Measurements from ENCODE around the gene FERMT3.

The FERMT3 gene

DNA sequence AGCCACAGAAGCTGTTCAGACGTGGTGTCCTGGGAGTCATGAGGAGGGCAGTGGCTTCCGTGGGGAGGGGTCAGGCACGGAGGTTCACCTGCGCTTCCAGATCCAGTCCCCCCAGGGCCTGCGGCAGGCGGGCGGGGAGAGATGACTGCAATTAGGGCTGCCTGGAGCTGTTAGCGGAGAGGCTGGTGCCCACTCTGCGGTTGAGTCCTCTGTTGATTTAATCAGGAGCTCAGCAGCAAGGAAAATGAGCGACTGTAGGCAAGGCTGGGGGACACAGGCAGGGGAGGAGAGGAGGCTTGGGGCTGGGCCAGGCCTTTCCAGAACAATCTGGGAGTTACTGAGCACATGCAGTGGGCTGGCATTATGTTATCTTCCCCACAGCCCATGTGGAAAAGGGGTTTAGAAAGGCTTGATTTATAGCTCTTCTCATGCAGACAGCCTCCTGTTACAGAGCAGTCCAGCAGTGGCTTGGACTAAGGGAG is 57.9 kb downstream of the FERMT3 start:
- Mint-ChIP-seq H3K36me3 (peaks cover 5% of the 10 kb centered on the region), H3K4me3 (no peak overlapping the region), H3K4me1 (ENCODE audit: low read depth) (peaks cover 22% of the 10 kb centered on the region), H3K9me3 (ENCODE audit: low read depth) (no peaks in the 10 kb centered on the region), H3K27me3 (no peaks in the 10 kb centered on the region), H3K27ac (no peak overlapping the region)

DNA sequence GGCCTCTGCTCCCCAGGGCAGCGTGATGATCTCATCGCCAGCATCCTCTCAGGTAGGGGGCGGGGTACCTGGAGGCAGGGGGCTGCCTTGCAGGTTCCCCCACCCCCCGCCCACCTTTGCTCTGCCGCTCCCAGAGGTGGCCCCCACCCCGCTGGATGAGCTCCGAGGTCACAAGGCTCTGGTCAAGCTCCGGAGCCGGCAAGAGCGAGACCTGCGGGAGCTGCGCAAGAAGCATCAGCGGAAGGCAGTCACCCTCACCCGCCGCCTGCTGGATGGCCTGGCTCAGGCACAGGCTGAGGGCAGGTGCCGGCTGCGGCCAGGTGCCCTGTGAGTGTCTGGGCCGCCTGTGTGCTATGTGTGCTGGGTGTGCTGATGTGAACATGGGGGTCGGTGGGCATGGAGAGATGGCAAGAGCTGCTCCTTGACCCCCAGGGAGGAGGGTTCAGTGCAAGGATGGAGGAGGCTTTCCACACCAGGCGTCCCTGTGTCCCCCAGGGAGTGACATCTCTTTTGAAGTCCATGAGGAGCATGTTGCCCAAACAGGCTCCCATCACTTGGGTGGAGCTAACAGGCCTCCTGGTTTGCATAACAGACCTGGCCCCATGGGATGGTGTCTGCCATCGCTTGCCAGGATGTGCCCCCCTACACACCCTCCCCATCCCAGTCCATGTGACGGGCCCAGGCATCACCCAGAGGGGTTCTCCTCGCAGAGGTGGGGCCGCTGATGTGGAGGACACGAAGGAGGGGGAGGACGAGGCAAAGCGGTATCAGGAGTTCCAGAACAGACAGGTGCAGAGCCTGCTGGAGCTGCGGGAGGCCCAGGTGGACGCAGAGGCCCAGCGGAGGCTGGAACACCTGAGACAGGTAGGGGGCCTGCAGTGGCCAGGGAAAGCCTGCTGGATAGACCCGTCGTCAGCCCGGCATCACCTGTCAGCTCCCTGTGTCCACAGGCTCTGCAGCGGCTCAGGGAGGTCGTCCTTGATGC is 58.9 kb downstream of the FERMT3 start:
- no peak overlapping the region for H3K4me3 Mint-ChIP-seq
- peaks cover 14% of the 10 kb centered on the region for H3K4me1 Mint-ChIP-seq (ENCODE audit: low read depth)
- H3K27me3 Mint-ChIP-seq: no peaks in the 10 kb centered on the region
- no peak overlapping the region for H3K27ac Mint-ChIP-seq
- no peaks in the 10 kb centered on the region for H3K9me3 Mint-ChIP-seq (ENCODE audit: low read depth)
- H3K36me3 Mint-ChIP-seq: peaks cover 2% of the 10 kb centered on the region

DNA sequence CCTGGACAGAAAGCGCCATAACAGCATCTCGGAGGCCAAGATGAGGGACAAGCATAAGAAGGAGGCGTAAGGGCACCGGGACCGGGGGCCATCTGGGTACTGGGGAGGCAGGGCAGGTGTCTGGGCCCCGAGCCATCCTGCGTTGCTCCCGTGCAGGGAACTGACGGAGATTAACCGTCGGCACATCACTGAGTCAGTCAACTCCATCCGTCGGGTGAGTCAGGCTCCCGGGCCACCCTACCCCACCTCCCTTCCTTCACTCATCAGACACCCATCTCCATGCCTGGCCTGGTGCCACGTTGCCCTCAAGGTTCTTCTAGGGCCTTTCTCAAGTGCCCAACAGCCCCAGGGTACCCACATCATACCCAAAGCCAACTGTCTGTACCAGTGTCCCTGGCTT is 59.8 kb downstream of the FERMT3 start:
- Mint-ChIP-seq H3K4me1 (ENCODE audit: low read depth) (peaks cover 14% of the 10 kb centered on the region), H3K9me3 (ENCODE audit: low read depth) (no peaks in the 10 kb centered on the region), H3K27me3 (no peaks in the 10 kb centered on the region), H3K36me3 (peaks cover 2% of the 10 kb centered on the region), H3K4me3 (no peak overlapping the region), H3K27ac (no peak overlapping the region)

DNA sequence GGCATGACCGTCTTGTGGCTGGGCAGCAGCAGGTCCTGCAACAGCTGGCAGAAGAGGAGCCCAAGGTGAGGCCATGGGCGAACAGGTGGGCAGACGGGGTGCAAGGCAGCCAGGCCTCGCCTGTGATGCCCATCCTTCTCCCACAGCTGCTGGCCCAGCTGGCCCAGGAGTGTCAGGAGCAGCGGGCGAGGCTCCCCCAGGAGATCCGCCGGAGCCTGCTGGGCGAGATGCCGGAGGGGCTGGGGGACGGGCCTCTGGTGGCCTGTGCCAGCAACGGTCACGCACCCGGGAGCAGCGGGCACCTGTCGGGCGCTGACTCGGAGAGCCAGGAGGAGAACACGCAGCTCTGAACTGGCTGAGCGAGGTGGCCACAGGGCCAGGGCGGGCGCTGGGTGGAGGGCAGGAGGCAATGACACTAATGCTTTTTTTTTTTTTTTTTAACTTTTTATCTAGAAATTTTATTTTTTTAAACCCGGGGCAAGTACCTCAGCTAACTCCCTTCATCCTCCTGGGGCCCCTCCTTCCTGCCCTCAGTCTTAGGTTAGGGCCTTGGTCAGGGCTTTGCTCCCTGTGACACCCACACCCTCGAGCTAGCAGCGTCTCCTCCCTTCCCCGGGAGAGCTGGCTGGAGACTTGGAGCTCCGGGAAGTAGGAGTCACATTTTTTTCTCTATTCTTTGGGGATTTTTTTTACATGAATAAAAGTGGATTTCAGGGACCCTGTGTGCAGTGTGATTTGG is 60.9 kb downstream of the FERMT3 start:
- Mint-ChIP-seq H3K27me3 (no peaks in the 10 kb centered on the region), H3K4me1 (ENCODE audit: low read depth) (peaks cover 17% of the 10 kb centered on the region), H3K9me3 (ENCODE audit: low read depth) (no peaks in the 10 kb centered on the region), H3K36me3 (peaks cover 2% of the 10 kb centered on the region), H3K4me3 (no peak overlapping the region), H3K27ac (no peak overlapping the region)

DNA sequence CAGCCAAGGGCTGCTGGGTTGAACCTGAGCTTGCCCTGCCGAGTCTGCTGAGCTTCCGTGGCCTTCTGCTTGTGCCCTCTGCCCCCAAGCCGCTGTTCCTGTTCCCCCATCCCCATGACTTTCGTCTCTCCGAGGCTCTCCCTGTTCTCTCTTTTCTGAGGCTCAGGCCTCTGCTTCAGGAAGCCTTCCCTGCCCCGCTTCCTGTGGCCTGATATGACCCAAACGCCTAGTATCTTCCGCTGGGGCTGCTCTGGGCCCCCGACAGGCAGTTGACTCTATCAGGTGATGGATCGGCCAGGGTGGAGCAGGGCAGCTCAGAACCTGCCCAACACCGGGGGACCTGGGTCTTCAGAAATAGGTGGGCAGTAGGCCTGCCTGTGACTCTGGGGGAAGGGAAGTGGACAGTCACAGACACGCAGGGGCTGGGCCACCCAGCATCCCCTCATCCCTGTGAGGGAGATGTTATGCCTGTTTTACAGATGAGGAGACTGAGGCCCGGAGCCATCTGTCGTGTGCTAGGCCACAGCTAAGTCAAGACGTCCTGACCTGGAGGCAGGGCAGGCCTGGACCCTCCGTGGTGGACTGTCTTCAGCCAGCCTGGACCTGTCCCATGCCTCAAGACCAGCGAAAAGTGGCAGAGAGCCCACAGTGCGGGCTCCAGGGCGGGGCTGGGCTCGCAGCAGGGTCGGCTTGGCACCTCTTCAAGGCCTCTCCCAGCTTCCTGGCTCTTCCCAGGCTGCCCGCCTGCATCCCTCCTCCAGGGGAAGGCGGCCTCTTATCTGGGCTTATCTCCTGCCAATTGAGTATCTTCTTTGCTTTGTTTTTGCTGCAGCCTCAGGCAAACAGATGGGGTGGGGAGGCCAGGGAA is 61.7 kb downstream of the FERMT3 start:
- Mint-ChIP-seq H3K9me3 (ENCODE audit: low read depth) (no peaks in the 10 kb centered on the region), H3K27ac (peak overlapping the region; percentile 96), H3K36me3 (peaks cover 2% of the 10 kb centered on the region), H3K4me1 (ENCODE audit: low read depth) (peaks cover 17% of the 10 kb centered on the region), H3K4me3 (peak overlapping the region; percentile 98), H3K27me3 (no peaks in the 10 kb centered on the region)

DNA sequence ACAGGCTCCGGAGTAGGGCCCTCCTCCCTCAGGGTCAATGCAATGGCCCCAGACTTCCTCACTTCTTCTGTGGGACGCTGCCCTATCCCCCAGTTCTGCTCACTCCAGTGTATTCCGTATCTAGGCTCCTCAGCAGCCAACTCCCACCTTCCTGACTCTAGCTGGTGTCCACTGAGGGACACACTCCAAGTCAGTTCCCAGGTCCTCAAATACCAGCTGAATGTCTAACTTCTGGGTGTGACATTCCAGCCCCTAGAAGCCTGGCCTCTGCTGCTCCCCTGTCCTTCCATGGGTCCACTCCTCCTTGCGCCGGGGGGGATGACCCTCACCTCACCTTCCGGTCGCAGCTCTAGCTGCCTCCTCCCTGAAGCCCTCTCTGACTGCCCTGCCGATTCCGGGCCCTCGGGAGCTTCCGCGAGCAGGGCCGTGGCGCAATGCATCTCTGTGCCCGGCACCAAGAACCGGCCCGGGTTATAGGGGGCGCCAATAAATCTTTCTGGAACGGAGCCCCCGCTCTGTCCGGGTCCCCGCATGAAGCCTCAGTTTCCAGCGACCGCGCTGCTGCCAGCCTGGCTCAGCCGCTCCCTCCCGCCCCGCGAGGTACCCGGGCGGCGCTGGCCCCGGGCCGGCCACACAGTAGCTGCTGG is 62.5 kb downstream of the FERMT3 start:
- Mint-ChIP-seq H3K36me3 (peaks cover 2% of the 10 kb centered on the region), H3K4me3 (peak overlapping the region; percentile 98), H3K9me3 (ENCODE audit: low read depth) (no peaks in the 10 kb centered on the region), H3K27ac (peak overlapping the region; percentile 96), H3K4me1 (ENCODE audit: low read depth) (peaks cover 17% of the 10 kb centered on the region), H3K27me3 (no peaks in the 10 kb centered on the region)

DNA sequence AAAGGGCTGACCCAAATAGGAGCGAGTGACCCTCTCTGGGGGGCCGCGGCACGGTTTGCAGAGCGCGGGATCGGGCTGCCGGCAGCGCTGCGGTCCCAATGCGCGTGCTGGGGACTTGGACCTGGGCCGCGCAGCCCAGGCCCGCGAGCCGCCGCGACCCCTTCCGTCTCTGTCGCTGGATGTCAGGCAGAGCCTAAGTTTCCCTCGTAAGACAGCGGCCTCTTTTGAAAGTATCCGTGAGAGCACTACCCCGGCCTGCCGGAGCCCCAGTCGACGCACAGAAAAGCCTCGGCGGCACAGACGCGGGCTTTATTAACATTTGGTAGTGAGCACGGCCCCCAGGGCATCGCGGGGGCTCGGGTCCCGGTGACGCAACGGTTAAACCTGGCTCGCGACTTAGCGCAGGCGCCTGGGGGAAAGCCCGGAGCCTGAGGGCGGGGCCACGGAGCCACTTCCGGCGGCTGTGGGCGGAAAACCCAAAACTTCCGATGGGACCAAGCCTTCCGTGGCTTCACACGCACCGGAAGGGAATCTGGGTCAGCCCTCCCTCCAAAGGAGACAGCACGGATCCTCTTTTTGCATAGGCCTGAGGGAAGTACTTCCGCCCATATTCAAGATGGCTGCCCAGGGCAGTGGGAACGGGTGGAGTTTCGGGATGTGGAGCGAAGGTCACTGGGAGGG is 63.2 kb downstream of the FERMT3 start:
- H3K27ac Mint-ChIP-seq: peak overlapping the region; percentile 96
- peak overlapping the region; percentile 98 for H3K4me3 Mint-ChIP-seq
- H3K4me1 Mint-ChIP-seq (ENCODE audit: low read depth): peaks cover 17% of the 10 kb centered on the region
- no peaks in the 10 kb centered on the region for H3K27me3 Mint-ChIP-seq
- no peaks in the 10 kb centered on the region for H3K9me3 Mint-ChIP-seq (ENCODE audit: low read depth)
- H3K36me3 Mint-ChIP-seq: peaks cover 2% of the 10 kb centered on the region
